Mammary epithelial cell (primary cell): ENCODE results near the gene TMEM222.

Experiments
- EZH2 ChIP-seq: IDR thresholded peaks from 2 replicates; pipeline ENCODE4 v1.6.1; 2012; ENCODE audit warnings: low read length, inconsistent platforms, borderline replicate concordance
- TF ChIP-seq, protein P1 (sequence below), 2 donors: IDR thresholded peaks in 1 of 2; conservative IDR thresholded peaks in 1 of 2; 2 replicates each; pipeline ENCODE4 v1.5.1; 2011 to 2012; ENCODE audit warnings: inconsistent platforms in 2 of 2, low read length in 2 of 2, mild to moderate bottlenecking in 2 of 2, control low read depth in 1 of 2, low read depth in 1 of 2; ENCODE audit not compliant: insufficient read depth in 1 of 2; ENCODE audit errors: extremely low read depth in 1 of 2

DNA sequence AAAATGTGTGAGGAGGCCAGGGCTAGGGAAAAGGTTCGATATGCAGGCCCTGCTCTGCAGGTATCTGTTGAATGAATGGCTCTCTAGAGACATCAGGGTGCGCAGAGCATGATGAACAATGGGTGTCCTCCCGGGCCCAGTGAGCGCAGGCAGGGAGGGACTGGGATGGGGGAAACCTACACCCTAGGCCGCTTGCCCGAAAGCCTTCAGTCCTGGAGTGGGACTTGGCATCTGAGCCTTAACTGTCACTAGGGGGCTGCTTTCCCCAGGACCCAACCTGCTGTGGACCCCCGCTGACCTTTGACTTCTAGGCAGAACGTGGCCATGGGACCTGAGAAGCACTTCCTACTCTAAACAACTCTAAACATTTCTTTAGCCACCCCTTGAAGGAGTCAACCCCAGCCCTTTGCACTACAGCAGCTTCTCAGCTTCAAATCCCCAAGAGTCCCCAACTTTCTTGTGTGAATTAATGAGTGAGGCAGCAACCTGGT is 45.2 kb downstream of the TMEM222 start:
- TF ChIP-seq, protein P1, sequence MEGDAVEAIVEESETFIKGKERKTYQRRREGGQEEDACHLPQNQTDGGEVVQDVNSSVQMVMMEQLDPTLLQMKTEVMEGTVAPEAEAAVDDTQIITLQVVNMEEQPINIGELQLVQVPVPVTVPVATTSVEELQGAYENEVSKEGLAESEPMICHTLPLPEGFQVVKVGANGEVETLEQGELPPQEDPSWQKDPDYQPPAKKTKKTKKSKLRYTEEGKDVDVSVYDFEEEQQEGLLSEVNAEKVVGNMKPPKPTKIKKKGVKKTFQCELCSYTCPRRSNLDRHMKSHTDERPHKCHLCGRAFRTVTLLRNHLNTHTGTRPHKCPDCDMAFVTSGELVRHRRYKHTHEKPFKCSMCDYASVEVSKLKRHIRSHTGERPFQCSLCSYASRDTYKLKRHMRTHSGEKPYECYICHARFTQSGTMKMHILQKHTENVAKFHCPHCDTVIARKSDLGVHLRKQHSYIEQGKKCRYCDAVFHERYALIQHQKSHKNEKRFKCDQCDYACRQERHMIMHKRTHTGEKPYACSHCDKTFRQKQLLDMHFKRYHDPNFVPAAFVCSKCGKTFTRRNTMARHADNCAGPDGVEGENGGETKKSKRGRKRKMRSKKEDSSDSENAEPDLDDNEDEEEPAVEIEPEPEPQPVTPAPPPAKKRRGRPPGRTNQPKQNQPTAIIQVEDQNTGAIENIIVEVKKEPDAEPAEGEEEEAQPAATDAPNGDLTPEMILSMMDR (conservative IDR thresholded peaks at IDR 0.05 in 1 of 2, IDR thresholded peaks at IDR 0.05 in 1 of 2; ENCODE audit: extremely low read depth in 1 of 2, insufficient read depth in 1 of 2, low read depth in 1 of 2, low read length in 2 of 2), result no peak
- no peak for TF ChIP-seq EZH2
